HepG2 (cell line): ENCODE measurements around the gene MLX. TPM values are rescaled to one million over a fixed set of nuclear protein-coding genes. Genes with fewer than 3 reads are reported as not detected.

ENCODE experiments used
- ATAC-seq: fragments of 200-7000 bp; cut with Tn5 transposase; 3 replicates; pipeline ENCODE4 v1.9.1; 2020; ENCODE audit warnings: mild to moderate bottlenecking, moderate library complexity
- BruUV-seq: library from RNA; stranded (reverse); fragments of 400-500 nt; replicated peaks from 2 replicates; lab custom pipeline; 2021; lab: Mats Ljungman, UMichigan
- CTCF ChIA-PET: fragments of 300-600 bp; formaldehyde crosslinking; extraction: SDS; loops from one replicate; lab custom pipeline; 2021; ENCODE audit warnings: low total read pairs, inconsistent platforms, low intra/inter-chr PET ratio; lab: Yijun Ruan, JAX
- POLR2A ChIA-PET: fragments of 350-600 bp; sonication (Branson Sonifier 250); formaldehyde crosslinking; loops from one replicate; lab custom pipeline; 2020; ENCODE audit warnings: antibody characterized with exemption, inconsistent platforms; lab: Yijun Ruan, JAX
- DNase-seq: peaks from one replicate; pipeline ENCODE4 v3.0.0-alpha.2; 2015; ENCODE audit warnings: low spot score
- FAIRE-seq: peaks from 3 replicates; lab custom pipeline; 2011; peaks lifted over from hg19 to GRCh38; lab: Jason Lieb, UNC
- H2AFZ ChIP-seq: one replicate; pipeline ENCODE4 v1.6.1; 2011; ENCODE audit warnings: low read length, inconsistent platforms
- H3K27ac ChIP-seq: fragments of 300-600 bp; 3 replicates; pipeline ENCODE4 v1.8.0; 2011; ENCODE audit warnings: mixed run types, mild to moderate bottlenecking, mixed read lengths, low read length, inconsistent platforms; ENCODE audit not compliant: insufficient read depth; ENCODE audit errors: extremely low read length
- H3K27me3 ChIP-seq, 2 experiments: fragments of 200-600 bp in 1 of 2; 2 replicates in 1 of 2; 3 replicates in 1 of 2; pipeline versions ENCODE4 v1.6.0 to v1.8.0; 2011; ENCODE audit warnings: low read length in 2 of 2, mild to moderate bottlenecking in 2 of 2, moderate library complexity in 2 of 2, inconsistent platforms in 1 of 2; ENCODE audit not compliant: insufficient read depth in 2 of 2, control insufficient read depth in 1 of 2
- H3K36me3 ChIP-seq, 2 experiments: fragments of 200-600 bp in 1 of 2; replicated peaks in 1 of 2; 2 replicates in 1 of 2; 3 replicates in 1 of 2; pipeline versions ENCODE4 v1.5.1 to v1.8.0; 2011; ENCODE audit warnings: low read length in 2 of 2, inconsistent platforms in 1 of 2; ENCODE audit not compliant: insufficient read depth in 2 of 2, control insufficient read depth in 1 of 2
- H3K4me1 ChIP-seq: 2 replicates; pipeline ENCODE4 v1.5.1; 2012; ENCODE audit warnings: low read length, inconsistent platforms; ENCODE audit not compliant: insufficient read depth
- H3K4me2 ChIP-seq: 2 replicates; pipeline ENCODE4 v1.6.0; 2011; ENCODE audit warnings: low read depth, low read length, inconsistent platforms
- H3K4me3 ChIP-seq, 3 experiments: fragments of 200-600 bp in 1 of 3; sonication (generic), shearing (Covaris generic) in 1 of 3; replicated peaks in 1 of 3; 2 replicates each; pipeline ENCODE4 v1.5.1; 2011 to 2016; ENCODE audit warnings: low read length in 3 of 3, inconsistent platforms in 2 of 3, low read depth in 2 of 3, mild to moderate bottlenecking in 2 of 3, control low read depth in 1 of 3, mixed read lengths in 1 of 3; ENCODE audit not compliant: insufficient read depth in 1 of 3
- H3K79me2 ChIP-seq: one replicate; pipeline ENCODE4 v1.6.1; 2011; ENCODE audit warnings: low read length, inconsistent platforms; ENCODE audit not compliant: insufficient read depth
- H3K9ac ChIP-seq: 2 replicates; pipeline ENCODE4 v1.6.0; 2011; ENCODE audit warnings: mild to moderate bottlenecking, low read depth, low read length, inconsistent platforms; ENCODE audit not compliant: insufficient read depth
- H3K9me3 ChIP-seq: 2 replicates; pipeline ENCODE4 v1.5.1; 2012; ENCODE audit warnings: mild to moderate bottlenecking, low read length
- H4K20me1 ChIP-seq: 2 replicates; pipeline ENCODE4 v1.6.0; 2011; ENCODE audit warnings: inconsistent platforms, mild to moderate bottlenecking, low read length, moderate library complexity; ENCODE audit not compliant: insufficient read depth
- BHLHE40 ChIP-seq: IDR thresholded peaks from 2 replicates; pipeline ENCODE4 v1.6.1; 2011; ENCODE audit warnings: low read length, improper control_type of control experiment
- EED ChIP-seq: sonication (generic); formaldehyde crosslinking; IDR thresholded peaks from 2 replicates; pipeline ENCODE4 v1.5.0; 2020; ENCODE audit warnings: mild to moderate bottlenecking, missing genetic modification reagents
- HMG20B ChIP-seq: conservative IDR thresholded peaks from 2 replicates; pipeline ENCODE4 v1.6.1; 2016; ENCODE audit warnings: missing genetic modification reagents, missing compliant biosample characterization
- JUND ChIP-seq: sonication (generic); formaldehyde crosslinking; IDR thresholded peaks from 2 replicates; pipeline ENCODE4 v1.8.0; 2022; ENCODE audit warnings: mild to moderate bottlenecking, missing genetic modification reagents
- KDM1A ChIP-seq: IDR thresholded peaks from 2 replicates; pipeline ENCODE4 v1.6.1; 2016; ENCODE audit warnings: missing compliant biosample characterization
- MAFF ChIP-seq: IDR thresholded peaks from 2 replicates; pipeline ENCODE4 v1.6.1; 2011; ENCODE audit warnings: low read depth, low read length, improper control_type of control experiment
- MAZ ChIP-seq, 2 experiments: sonication (generic) in 1 of 2; formaldehyde crosslinking in 1 of 2; IDR thresholded peaks; 2 replicates each; pipeline versions ENCODE4 v1.5.0 to v1.6.1; 2012 to 2020; ENCODE audit warnings: low read depth in 2 of 2, mild to moderate bottlenecking in 2 of 2, borderline replicate concordance in 1 of 2, improper control_type of control experiment in 1 of 2, low read length in 1 of 2, missing genetic modification reagents in 1 of 2, moderate library complexity in 1 of 2
- TOE1 ChIP-seq: sonication (generic); formaldehyde crosslinking; IDR thresholded peaks from 2 replicates; pipeline ENCODE4 v1.4.0; 2020; ENCODE audit warnings: mild to moderate bottlenecking, missing genetic modification reagents
- ZSCAN29 ChIP-seq: sonication (generic); formaldehyde crosslinking; conservative IDR thresholded peaks from 2 replicates; pipeline ENCODE4 v1.4.0; 2020; ENCODE audit warnings: mild to moderate bottlenecking, missing genetic modification reagents
- WGBS: methylation state at CpG from one replicate; pipeline ENCODE4 v1.1.6; 2017; ENCODE audit warnings: low lambda C conversion rate; 5-methylcytosine and 5-hydroxymethylcytosine counted together
- in situ Hi-C: cut with HindIII; loops from 2 replicates; pipeline ENCODE4 v1.10.0; 2017; ENCODE audit warnings: low pct_unique_long_range_greater_than_20kb; ENCODE audit not compliant: extremely low pct_ligation_motif_present
- intact Hi-C: fragments of 100-400 bp; cut with micrococcal nuclease; formaldehyde crosslinking; loops from one replicate; pipeline ENCODE4 v1.10.0; 2022; ENCODE audit not compliant: unreplicated experiment
- polyA plus RNA-seq, 8 experiments: library from polyadenylated mRNA; depleted of rRNA in 3 of 8; stranded (reverse) in 7 of 8; unstranded in 1 of 8; fragments of >200 nt; fragmentation: Illumina TruSeq in 4 of 8; extraction: Trizol in 4 of 8; gene quantifications; 2 replicates each; pipeline versions ENCODE4 v1.2.1 to v1.2.3, GENCODE V29; 2011 to 2016; ENCODE audit warnings: low read depth in 4 of 8, missing spikeins in 1 of 8, mixed read lengths in 1 of 8; ENCODE audit not compliant: insufficient read depth in 1 of 8
- total RNA-seq, 5 experiments: library from RNA; depleted of rRNA; stranded (reverse); fragments of >200 nt; fragmentation: Illumina TruSeq; extraction: Trizol; gene quantifications; 2 replicates each; pipeline ENCODE4 v1.2.3, GENCODE V29; 2016; ENCODE audit warnings: low read depth in 1 of 5
- TF ChIP-seq, protein P1 (sequence below): sonication (generic); formaldehyde crosslinking; IDR thresholded peaks from 2 replicates; pipeline ENCODE4 v1.5.1; 2020; ENCODE audit warnings: mild to moderate bottlenecking, missing genetic modification reagents, moderate library complexity
- TF ChIP-seq, protein P2 (sequence below): sonication (generic); formaldehyde crosslinking; IDR thresholded peaks from 2 replicates; pipeline ENCODE4 v1.8.0; 2022; ENCODE audit warnings: missing genetic modification reagents, mild to moderate bottlenecking, moderate library complexity, borderline replicate concordance

MLX gene
- total and polyA plus RNA-seq, 2 of the 13 experiments (the other 11 are each of a cell fraction or from before 2014, with no cell fraction given) = 38.9 to 74.4 TPM

DNA sequence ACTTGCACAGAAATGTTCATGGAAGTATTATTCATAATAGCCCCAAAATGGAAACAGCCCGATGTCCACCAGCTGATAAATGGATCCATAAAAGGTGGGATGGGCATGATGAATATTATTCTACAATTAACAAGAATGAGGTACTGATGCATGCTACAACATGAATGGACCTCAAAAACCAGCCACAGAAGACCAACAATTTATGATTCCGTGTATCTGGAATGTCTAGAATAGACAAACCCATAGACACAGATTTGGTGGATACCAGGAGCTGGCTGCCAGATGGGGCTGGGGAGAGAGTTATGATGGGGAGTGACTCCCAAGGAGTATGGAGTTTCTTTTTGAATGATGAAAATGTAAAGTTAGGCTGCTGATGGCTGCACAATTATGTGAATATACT lies 41.7 kb upstream of the MLX start (continued):
- TF ChIP-seq KDM1A (no peak), MAFF (no peak), ZSCAN29 (no peak)

DNA sequence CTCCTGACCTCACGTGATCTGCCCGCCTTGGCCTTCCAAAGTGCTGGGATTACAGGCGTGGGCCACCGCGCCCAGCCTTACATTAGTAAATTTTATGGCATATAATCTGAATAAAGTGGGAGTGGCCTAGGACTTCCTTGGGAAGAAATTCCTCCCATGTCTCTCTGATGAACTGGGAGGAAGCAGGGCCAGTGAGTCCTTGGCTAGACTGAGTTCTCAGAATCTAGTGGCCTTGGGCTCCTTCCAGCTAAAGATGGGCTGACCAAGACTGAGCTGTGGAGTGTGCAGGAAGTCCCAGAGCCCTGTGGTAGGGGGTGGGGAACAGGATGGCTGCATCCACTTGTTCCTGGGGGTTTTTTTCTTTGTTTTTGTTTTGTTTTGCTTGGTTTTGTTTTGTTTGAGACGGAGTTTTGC lies 40.9 kb upstream of the MLX start:
- 94% methylated on average over 6 of the region's 6 CpGs for WGBS

DNA sequence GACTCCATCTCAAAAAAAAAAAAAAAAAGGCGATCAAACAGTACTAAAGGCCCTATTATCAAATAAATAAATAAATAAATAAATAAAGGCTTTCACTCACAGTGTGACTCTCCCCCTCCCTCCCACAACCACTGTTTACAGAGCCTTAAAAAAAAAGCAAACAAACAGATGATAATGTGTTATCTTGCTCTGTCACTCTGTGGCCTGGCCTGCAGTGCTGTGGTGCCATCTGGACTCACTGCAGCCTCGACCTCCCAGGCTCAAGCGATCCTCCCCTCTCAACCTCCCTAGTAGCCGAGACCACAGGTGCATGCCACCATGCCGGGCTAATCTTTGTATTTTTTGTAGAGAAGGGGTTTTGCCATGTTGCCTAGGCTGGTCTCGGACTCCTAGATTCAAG lies 39.0 kb upstream of the MLX start:
- Histone ChIP-seq H2AFZ (no peak overlapping the region), H3K27ac (no peak overlapping the region), H3K4me2 (peak overlapping the region; percentile 62; the same call in 1 of the 2 replicates), H3K79me2 (no peaks in the 10 kb centered on the region), H3K27me3 (no peaks in the 10 kb centered on the region), H4K20me1 (no peaks in the 10 kb centered on the region), H3K4me3 (no peak overlapping the region), H3K4me1 (peaks cover 87% of the 10 kb centered on the region), H3K36me3 (no peaks in the 10 kb centered on the region), H3K9me3 (no peaks in the 10 kb centered on the region), H3K9ac (no peak overlapping the region)
- no peak for ATAC-seq
- DNase-seq = peak; percentile 58
- POLR2A ChIA-PET = interaction anchor here (0.6 to 1.5 kb wide), 5 partner anchors 8 to 105 kb away, joined by 3 to 12 read pairs (median 3); partner anchors contain the start of gene NAGLU
- in situ Hi-C loops (no loop called here), intact Hi-C loops (loop anchor here (1.0 kb wide), 2 partner anchors 11 to 205 kb away; no protein-coding TSS in a partner anchor)
- CTCF ChIA-PET = interaction anchor here (1.2 to 4.0 kb wide), 5 partner anchors 10 to 206 kb away, joined by 3 to 37 read pairs (median 12); no protein-coding TSS in a partner anchor
- no TSS peak for BruUV-seq
- WGBS = 48% methylated on average over 6 of the region's 6 CpGs
- FAIRE-seq = no peak
- TF ChIP-seq, protein P1, sequence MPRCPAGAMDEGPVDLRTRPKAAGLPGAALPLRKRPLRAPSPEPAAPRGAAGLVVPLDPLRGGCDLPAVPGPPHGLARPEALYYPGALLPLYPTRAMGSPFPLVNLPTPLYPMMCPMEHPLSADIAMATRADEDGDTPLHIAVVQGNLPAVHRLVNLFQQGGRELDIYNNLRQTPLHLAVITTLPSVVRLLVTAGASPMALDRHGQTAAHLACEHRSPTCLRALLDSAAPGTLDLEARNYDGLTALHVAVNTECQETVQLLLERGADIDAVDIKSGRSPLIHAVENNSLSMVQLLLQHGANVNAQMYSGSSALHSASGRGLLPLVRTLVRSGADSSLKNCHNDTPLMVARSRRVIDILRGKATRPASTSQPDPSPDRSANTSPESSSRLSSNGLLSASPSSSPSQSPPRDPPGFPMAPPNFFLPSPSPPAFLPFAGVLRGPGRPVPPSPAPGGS (CRISPR knock-in tag) = no peak
- TF ChIP-seq, protein P2, sequence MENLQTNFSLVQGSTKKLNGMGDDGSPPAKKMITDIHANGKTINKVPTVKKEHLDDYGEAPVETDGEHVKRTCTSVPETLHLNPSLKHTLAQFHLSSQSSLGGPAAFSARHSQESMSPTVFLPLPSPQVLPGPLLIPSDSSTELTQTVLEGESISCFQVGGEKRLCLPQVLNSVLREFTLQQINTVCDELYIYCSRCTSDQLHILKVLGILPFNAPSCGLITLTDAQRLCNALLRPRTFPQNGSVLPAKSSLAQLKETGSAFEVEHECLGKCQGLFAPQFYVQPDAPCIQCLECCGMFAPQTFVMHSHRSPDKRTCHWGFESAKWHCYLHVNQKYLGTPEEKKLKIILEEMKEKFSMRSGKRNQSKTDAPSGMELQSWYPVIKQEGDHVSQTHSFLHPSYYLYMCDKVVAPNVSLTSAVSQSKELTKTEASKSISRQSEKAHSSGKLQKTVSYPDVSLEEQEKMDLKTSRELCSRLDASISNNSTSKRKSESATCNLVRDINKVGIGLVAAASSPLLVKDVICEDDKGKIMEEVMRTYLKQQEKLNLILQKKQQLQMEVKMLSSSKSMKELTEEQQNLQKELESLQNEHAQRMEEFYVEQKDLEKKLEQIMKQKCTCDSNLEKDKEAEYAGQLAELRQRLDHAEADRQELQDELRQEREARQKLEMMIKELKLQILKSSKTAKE (CRISPR knock-in tag) = 0 out of 2 replicates have a peak, but pooled peaks have one; percentile 22

More for the DNA sequence above, 40.9 kb upstream of the MLX start:
- Histone ChIP-seq H2AFZ (no peak overlapping the region), H3K36me3 (peaks cover 0 to 4% of the 10 kb centered on the region in 2 experiments; a peak in 2 of 5 replicates), H3K79me2 (no peaks in the 10 kb centered on the region), H3K9ac (no peak overlapping the region), H3K4me1 (peaks cover 96% of the 10 kb centered on the region), H3K27ac (no peak overlapping the region), H3K9me3 (no peaks in the 10 kb centered on the region), H3K4me2 (no peak overlapping the region), H3K27me3 (no peaks in the 10 kb centered on the region), H4K20me1 (no peaks in the 10 kb centered on the region), H3K4me3 (no peak overlapping the region)
- in situ Hi-C loops (no loop called here), intact Hi-C loops (no loop called here)
- ATAC-seq (no peak), FAIRE-seq (no peak), DNase-seq (no peak)
- ChIA-PET POLR2A (no interaction called here), CTCF (interaction anchor here (1.8 to 4.0 kb wide), 2 partner anchors 8 to 204 kb away, joined by 28 to 37 read pairs; no protein-coding TSS in a partner anchor)
- TF ChIP-seq EED (CRISPR knock-in tag) = peak; percentile 10; the same call in 1 of the 2 replicates
- TF ChIP-seq TOE1 (CRISPR knock-in tag) = no peak
- TF ChIP-seq BHLHE40 = no peak
- no peak for TF ChIP-seq HMG20B (CRISPR knock-in tag)
- no peak for TF ChIP-seq MAZ (IDR thresholded peaks at IDR 0.05; ENCODE audit: borderline replicate concordance, low read depth, low read length)
- TF ChIP-seq MAZ (CRISPR knock-in tag; IDR thresholded peaks at IDR 0.05; ENCODE audit: low read depth) = no peak
- TF ChIP-seq JUND (CRISPR knock-in tag) = no peak
- BruUV-seq = no TSS peak
